ENCODE results near the gene DBF4. TPM values are rescaled to one million over a fixed set of nuclear protein-coding genes. Genes with fewer than 3 reads are reported as not detected.
A peak's percentile ranks its signal among the peaks of the same experiment; 100 is the strongest.

The DBF4 gene
- total RNA-seq, 1 experiment from 2014 or later = 55.4 TPM

GRCh38 chr7:87876040-87876868, at the start of gene DBF4, which contains the start of gene SLC25A40 (continued):
- TF ChIP-seq ZNF532 (CRISPR knock-in tag; IDR thresholded peaks at IDR 0.05; ENCODE audit: borderline replicate concordance) (no peak), TP53 (CRISPR knock-in tag; IDR thresholded peaks at IDR 0.05) (no peak), ZNF219 (CRISPR knock-in tag; IDR thresholded peaks at IDR 0.05; ENCODE audit: borderline replicate concordance) (peak; percentile 94), ZNF317 (CRISPR knock-in tag; IDR thresholded peaks at IDR 0.05; ENCODE audit: borderline replicate concordance, low read depth) (0 out of 2 replicates have a peak, but pooled peaks have one; percentile 8), ZNF263 (CRISPR knock-in tag; IDR thresholded peaks at IDR 0.05; ENCODE audit: low read depth) (no peak), CDX4 (CRISPR knock-in tag; IDR thresholded peaks at IDR 0.05; ENCODE audit: borderline replicate concordance) (no peak), USF2 (CRISPR knock-in tag; IDR thresholded peaks at IDR 0.05) (peak; percentile 82), AFF4 (CRISPR knock-in tag; IDR thresholded peaks at IDR 0.05; ENCODE audit: borderline replicate concordance) (no peak), MLX (CRISPR knock-in tag; IDR thresholded peaks at IDR 0.05) (peak; percentile 59; the same call in 1 of the 2 replicates), ZNF512 (CRISPR knock-in tag; IDR thresholded peaks at IDR 0.05; ENCODE audit: borderline replicate concordance) (no peak), ATF1 (CRISPR knock-in tag; IDR thresholded peaks at IDR 0.05) (no peak; the same call in 1 of the 2 replicates), FOXP1 (CRISPR knock-in tag; IDR thresholded peaks at IDR 0.05; ENCODE audit: borderline replicate concordance) (peak; percentile 74; the same call in 1 of the 2 replicates), E2F1 (CRISPR knock-in tag; IDR thresholded peaks at IDR 0.05) (no peak)
